GM10847 (cell line): Measurements from ENCODE around the gene NRXN3.

ENCODE experiments used
- POLR2A ChIP-seq: IDR thresholded peaks from 2 replicates; pipeline ENCODE4 v1.6.1; 2011; ENCODE audit not compliant: insufficient read length; ENCODE audit errors: extremely low read depth

The NRXN3 gene

GRCh38 chr14:78975734-78976133 is 805.6 kb downstream of the NRXN3 start:
- no peak for TF ChIP-seq POLR2A

GRCh38 chr14:78978896-78979295 is 808.7 kb downstream of the NRXN3 start:
- TF ChIP-seq POLR2A, result no peak

GRCh38 chr14:78982551-78982950 is 812.4 kb downstream of the NRXN3 start:
- TF ChIP-seq POLR2A, result no peak

GRCh38 chr14:78983126-78983525 is 813.0 kb downstream of the NRXN3 start:
- no peak for TF ChIP-seq POLR2A

GRCh38 chr14:78985668-78986381 is 815.7 kb downstream of the NRXN3 start:
- no peak for TF ChIP-seq POLR2A

GRCh38 chr14:78986989-78987388 is 816.8 kb downstream of the NRXN3 start:
- no peak for TF ChIP-seq POLR2A

- TF ChIP-seq POLR2A, result no peak
These were observed 819.0 kb downstream of the NRXN3 start for GRCh38 chr14:78989221-78989620.

GRCh38 chr14:78992867-78993266 is 822.7 kb downstream of the NRXN3 start:
- no peak for TF ChIP-seq POLR2A

GRCh38 chr14:78997811-78998210 is 827.6 kb downstream of the NRXN3 start:
- TF ChIP-seq POLR2A, result no peak

GRCh38 chr14:79009286-79009685 is 839.1 kb downstream of the NRXN3 start:
- no peak for TF ChIP-seq POLR2A

GRCh38 chr14:79011091-79011919 is 841.1 kb downstream of the NRXN3 start:
- TF ChIP-seq POLR2A, result no peak

GRCh38 chr14:79011920-79012204 is 841.7 kb downstream of the NRXN3 start:
- TF ChIP-seq POLR2A, result no peak

GRCh38 chr14:79016828-79017505 is 846.8 kb downstream of the NRXN3 start:
- TF ChIP-seq POLR2A, result no peak

- TF ChIP-seq POLR2A, result no peak
These were observed 847.4 kb downstream of the NRXN3 start for GRCh38 chr14:79017561-79017960.

GRCh38 chr14:79018836-79019235 is 848.7 kb downstream of the NRXN3 start:
- TF ChIP-seq POLR2A, result no peak

GRCh38 chr14:79021766-79022165 is 851.6 kb downstream of the NRXN3 start:
- TF ChIP-seq POLR2A, result no peak

- no peak for TF ChIP-seq POLR2A
These were observed 857.0 kb downstream of the NRXN3 start for GRCh38 chr14:79027138-79027537.

- TF ChIP-seq POLR2A, result no peak
These were observed 858.1 kb downstream of the NRXN3 start for GRCh38 chr14:79028281-79028680.
